ENCODE data around the gene LMOD2. TPM values are rescaled to one million over a fixed set of nuclear protein-coding genes. Genes with fewer than 3 reads are reported as not detected.

LMOD2 gene
- total and polyA plus RNA-seq, 10 of the 15 experiments (the other 5 are each of a cell fraction or from before 2014, with no cell fraction given): not detected

DNA sequence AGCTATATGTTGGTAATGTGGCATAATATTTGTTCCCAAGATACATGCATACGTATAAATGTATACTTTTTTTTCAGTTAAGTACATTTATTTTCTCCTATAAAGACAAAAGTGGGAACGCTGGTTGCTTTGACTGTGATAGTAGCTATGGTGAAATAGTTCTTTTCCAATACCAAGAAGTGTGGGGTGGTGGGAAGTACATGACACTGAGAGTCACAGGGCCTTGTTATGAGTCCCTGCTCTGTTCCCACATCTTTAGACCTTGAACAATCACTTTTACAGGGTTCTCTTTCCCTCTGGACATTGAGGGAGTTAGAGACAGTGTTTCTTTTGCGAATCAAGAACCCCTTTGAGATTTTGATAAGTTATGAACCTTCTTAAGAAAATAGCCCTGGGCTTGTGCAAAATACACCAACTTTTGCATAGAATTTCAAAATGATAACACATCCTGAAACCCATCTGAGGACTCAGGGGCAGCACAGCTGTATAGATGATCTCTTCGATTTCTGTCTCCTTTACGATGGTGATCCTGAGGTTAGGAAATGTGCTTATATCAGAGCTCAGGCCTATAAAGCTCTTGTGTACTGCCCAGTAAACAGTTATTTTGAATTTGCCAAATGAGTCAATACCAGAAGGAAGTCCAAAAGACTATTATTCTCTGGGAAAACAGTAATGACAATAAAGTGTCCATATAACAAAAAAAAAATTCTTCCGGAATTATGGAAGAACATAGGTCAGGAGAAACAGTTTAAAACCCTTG, 1.1 kb downstream of the LMOD2 start:
- no peak overlapping the region for H3K9ac ChIP-seq (ENCODE audit: control insufficient read depth, insufficient read depth, low read length)
- no peak for FAIRE-seq
- H3K79me2 ChIP-seq (ENCODE audit: control insufficient read depth, insufficient read depth, low read length): no peaks in the 10 kb centered on the region
- no peak for ATAC-seq
- H4K20me1 ChIP-seq (ENCODE audit: control insufficient read depth, insufficient read depth): no peaks in the 10 kb centered on the region
- no peaks in the 10 kb centered on the region for H3K36me3 ChIP-seq (ENCODE audit: control insufficient read depth in 2 of 2, insufficient read depth in 2 of 2, low read length in 1 of 2)
- 64% methylated on average over 6 of the region's 6 CpGs for WGBS (ENCODE audit: insufficient coverage, insufficient replicate concordance, low lambda C conversion rate, missing lambda C conversion rate)
- in situ Hi-C loops (cut with MboI): no loop called here
- no TSS peak for BruUV-seq (replicated peaks)
- H2AFZ ChIP-seq (ENCODE audit: control insufficient read depth, low read depth, low read length): no peak overlapping the region
- intact Hi-C loops (cut with micrococcal nuclease; ENCODE audit: unreplicated experiment): no loop called here
- ChIA-PET RAD21 (ENCODE audit: unreplicated experiment) (no interaction called here), POLR2A (no interaction called here), SMC1A (ENCODE audit: uncharacterized antibody, unreplicated experiment) (no interaction called here), CTCF (interaction anchor here (0.6 to 1.6 kb wide), 4 partner anchors 20 to 215 kb away, joined by 3 to 7 read pairs (median 4); no protein-coding TSS in a partner anchor)
- DNase-seq (ENCODE audit: low read depth, low spot score): no peak
- H3K27me3 ChIP-seq (replicated peaks in 1 of 2; ENCODE audit: control insufficient read depth in 2 of 2, insufficient read depth in 2 of 2, low read length in 1 of 2): no peaks in the 10 kb centered on the region; a peak in 1 of 4 replicates
- H3K4me3 ChIP-seq: no peak overlapping the region
- H3K9me3 ChIP-seq (replicated peaks; ENCODE audit: control insufficient read depth, insufficient read depth, low read length): no peaks in the 10 kb centered on the region
- H3K4me2 ChIP-seq (ENCODE audit: control insufficient read depth, insufficient read depth): no peak overlapping the region
- TF ChIP-seq, protein P1, sequence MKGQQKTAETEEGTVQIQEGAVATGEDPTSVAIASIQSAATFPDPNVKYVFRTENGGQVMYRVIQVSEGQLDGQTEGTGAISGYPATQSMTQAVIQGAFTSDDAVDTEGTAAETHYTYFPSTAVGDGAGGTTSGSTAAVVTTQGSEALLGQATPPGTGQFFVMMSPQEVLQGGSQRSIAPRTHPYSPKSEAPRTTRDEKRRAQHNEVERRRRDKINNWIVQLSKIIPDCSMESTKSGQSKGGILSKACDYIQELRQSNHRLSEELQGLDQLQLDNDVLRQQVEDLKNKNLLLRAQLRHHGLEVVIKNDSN (IDR thresholded peaks at IDR 0.05; ENCODE audit: borderline replicate concordance, extremely low read length, insufficient read depth, low read depth, low read length): no peak
- TF ChIP-seq, protein P2, sequence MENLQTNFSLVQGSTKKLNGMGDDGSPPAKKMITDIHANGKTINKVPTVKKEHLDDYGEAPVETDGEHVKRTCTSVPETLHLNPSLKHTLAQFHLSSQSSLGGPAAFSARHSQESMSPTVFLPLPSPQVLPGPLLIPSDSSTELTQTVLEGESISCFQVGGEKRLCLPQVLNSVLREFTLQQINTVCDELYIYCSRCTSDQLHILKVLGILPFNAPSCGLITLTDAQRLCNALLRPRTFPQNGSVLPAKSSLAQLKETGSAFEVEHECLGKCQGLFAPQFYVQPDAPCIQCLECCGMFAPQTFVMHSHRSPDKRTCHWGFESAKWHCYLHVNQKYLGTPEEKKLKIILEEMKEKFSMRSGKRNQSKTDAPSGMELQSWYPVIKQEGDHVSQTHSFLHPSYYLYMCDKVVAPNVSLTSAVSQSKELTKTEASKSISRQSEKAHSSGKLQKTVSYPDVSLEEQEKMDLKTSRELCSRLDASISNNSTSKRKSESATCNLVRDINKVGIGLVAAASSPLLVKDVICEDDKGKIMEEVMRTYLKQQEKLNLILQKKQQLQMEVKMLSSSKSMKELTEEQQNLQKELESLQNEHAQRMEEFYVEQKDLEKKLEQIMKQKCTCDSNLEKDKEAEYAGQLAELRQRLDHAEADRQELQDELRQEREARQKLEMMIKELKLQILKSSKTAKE (IDR thresholded peaks at IDR 0.05; ENCODE audit: low read depth, poor library complexity, severe bottlenecking): no peak
- H3K27ac ChIP-seq (ENCODE audit: control insufficient read depth, insufficient read depth): no peak overlapping the region
- H3K4me1 ChIP-seq (ENCODE audit: control insufficient read depth, insufficient read depth, low read length): no peaks in the 10 kb centered on the region

All from GM12878 (cell line).